Measurements from ENCODE around the gene OR10A7. TPM values are rescaled to one million over a fixed set of nuclear protein-coding genes. Genes with fewer than 3 reads are reported as not detected.
"Not testable (repeated sequence)": the region's sequence is repeated elsewhere in the genome, so short reads cannot be mapped to it uniquely, and the experiment has no call there.

The OR10A7 gene, protein sequence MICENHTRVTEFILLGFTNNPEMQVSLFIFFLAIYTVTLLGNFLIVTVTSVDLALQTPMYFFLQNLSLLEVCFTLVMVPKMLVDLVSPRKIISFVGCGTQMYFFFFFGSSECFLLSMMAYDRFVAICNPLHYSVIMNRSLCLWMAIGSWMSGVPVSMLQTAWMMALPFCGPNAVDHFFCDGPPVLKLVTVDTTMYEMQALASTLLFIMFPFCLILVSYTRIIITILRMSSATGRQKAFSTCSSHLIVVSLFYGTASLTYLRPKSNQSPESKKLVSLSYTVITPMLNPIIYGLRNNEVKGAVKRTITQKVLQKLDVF
- not detected for total RNA-seq

DNA sequence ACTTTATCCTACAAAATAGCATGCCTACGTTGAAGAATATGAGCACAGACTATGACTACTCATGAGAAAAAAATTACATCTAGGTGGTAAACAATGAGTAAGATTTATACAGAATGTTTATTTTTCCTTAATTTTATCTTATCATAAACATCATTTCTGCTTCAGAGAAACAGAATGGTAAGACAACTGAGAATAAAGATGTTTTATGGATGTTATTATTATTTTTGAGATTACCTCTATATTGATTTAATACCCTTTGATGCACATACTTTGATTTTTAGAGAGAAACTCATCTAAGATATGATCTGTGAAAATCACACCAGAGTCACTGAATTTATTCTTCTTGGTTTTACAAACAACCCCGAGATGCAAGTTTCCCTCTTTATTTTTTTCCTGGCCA lies at the start of gene OR10A7:
TSS of gene OR10A7 (plus strand) at position 301 of the 400 bp plus-strand sequence. CDS start at position 301, 0 bp downstream.
- Mint-ChIP-seq H3K27ac (no peak within 1 kb of the TSS), H3K36me3 (no peaks in the 10 kb centered on the region), H3K27me3 (peaks cover 15% of the 10 kb centered on the region), H3K9me3 (no peaks in the 10 kb centered on the region), H3K4me3 (no peak within 1 kb of the TSS), H3K4me1 (no peaks in the 10 kb centered on the region)
- DNase-seq: no peak

DNA sequence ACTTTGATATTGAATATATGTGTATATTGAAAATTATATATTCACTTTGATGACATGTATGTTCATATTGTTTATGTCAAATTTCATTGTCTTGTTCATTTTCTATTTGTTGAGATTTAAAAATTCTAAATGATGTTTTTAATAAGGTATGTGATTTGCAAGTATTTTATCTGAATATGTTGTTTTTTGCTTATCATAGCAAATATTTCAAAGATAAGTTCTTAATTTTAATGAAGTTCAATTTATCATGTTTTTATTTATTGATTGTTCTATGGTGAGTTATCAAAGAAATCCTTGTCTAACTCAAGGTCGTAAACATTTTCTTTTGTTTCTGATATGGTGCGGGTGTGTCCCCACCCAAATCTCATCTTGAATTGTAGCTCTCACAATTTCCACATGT lies 49.4 kb upstream of the OR10A7 start:
- no peak overlapping the region for H3K4me3 Mint-ChIP-seq
- no peak overlapping the region for H3K27ac Mint-ChIP-seq
- H3K9me3 Mint-ChIP-seq: no peaks in the 10 kb centered on the region
- H3K27me3 Mint-ChIP-seq: peaks cover 29% of the 10 kb centered on the region
- no peak for DNase-seq
- no peaks in the 10 kb centered on the region for H3K4me1 Mint-ChIP-seq
- H3K36me3 Mint-ChIP-seq: no peaks in the 10 kb centered on the region

DNA sequence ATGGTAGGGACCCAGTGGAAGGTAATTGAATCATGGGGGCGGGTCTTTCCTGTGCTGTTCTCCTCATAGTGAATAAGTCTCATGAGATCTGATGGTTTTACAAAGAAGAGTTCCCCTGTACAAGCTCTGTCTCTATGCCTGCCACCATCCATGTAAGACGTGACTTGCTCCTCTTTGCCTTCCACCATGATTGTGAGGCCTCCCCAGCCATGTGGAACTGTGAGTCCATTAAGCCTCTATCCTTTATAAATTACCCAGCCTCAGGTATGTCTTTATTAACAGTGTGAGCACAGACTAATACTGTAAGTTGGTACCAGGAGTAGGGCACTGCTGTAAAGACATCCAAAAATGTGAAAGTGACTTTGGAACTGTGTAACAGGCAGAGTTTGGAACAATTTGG lies 49.0 kb upstream of the OR10A7 start:
- not testable (repeated sequence) for H3K36me3 Mint-ChIP-seq, H3K27ac Mint-ChIP-seq, H3K4me3 Mint-ChIP-seq, H3K9me3 Mint-ChIP-seq, H3K4me1 Mint-ChIP-seq, DNase-seq
- peaks cover 29% of the 10 kb centered on the region for H3K27me3 Mint-ChIP-seq

DNA sequence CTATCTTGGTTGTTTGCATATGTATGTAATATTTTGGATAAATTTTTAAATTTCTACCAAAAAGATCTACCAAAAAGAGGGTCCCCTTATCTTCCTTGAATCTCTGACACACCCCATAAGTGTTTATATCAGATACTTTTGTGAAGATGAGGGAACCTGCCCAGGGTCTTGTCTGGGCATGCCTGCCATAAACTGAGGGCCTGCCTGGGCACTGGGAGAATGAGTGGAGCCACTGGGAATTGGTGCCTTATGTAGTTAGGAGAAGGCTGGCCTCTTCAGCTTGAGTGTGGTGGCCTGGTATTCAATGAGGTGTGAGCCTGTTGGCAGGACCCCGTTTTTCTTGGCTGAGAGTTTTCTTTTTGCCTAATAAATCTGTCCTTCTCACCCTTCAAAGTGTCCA lies 48.1 kb upstream of the OR10A7 start:
- no peak overlapping the region for H3K27ac Mint-ChIP-seq
- DNase-seq: no peak
- H3K27me3 Mint-ChIP-seq: peaks cover 27% of the 10 kb centered on the region
- no peaks in the 10 kb centered on the region for H3K4me1 Mint-ChIP-seq
- H3K9me3 Mint-ChIP-seq: peaks cover under 1% of the 10 kb centered on the region
- H3K4me3 Mint-ChIP-seq: no peak overlapping the region
- no peaks in the 10 kb centered on the region for H3K36me3 Mint-ChIP-seq

DNA sequence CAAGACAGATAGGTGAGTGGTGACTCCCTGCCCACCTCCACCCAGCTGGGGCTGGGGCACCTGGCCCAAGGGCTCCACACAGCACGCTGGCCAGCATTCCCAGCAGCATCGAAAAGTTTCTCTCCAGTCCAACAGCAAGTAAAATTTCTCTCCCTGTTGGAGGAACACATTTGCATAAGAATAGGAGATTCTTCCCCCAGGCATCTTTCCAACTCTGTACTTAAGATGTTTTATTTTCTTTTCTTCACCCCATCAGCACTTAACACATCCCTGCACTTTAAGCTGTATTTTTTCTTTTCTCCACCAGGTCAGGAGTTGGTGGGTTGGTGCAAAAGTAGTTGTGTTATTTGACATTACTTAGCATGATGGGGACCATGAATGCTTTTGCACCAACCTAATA lies 47.4 kb upstream of the OR10A7 start:
- Mint-ChIP-seq H3K27me3 (peaks cover 35% of the 10 kb centered on the region), H3K9me3 (peaks cover 8% of the 10 kb centered on the region), H3K4me3 (no peak overlapping the region), H3K36me3 (peaks cover 3% of the 10 kb centered on the region), H3K27ac (no peak overlapping the region), H3K4me1 (no peaks in the 10 kb centered on the region)
- no peak for DNase-seq

DNA sequence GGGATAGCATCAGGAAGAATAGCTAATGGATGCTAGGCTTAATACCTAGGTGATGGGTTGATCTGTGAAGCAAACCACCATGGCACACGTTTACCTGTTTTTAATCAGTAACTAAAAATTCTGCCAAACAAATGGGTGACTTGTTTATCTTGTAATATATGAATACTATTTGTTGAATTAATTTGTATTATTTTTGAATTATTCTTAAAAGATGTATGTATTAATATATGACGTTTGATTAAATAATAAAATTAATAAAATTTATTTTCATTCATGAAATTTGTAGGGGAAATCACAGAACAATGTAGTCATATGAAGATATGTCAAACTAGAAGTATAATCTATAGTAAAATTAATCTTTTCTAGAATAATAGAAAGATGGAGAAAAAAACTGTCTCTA lies 32.3 kb upstream of the OR10A7 start:
- Mint-ChIP-seq H3K9me3 (no peaks in the 10 kb centered on the region), H3K4me3 (no peak overlapping the region), H3K4me1 (no peaks in the 10 kb centered on the region), H3K27me3 (peaks cover 48% of the 10 kb centered on the region), H3K36me3 (no peaks in the 10 kb centered on the region), H3K27ac (no peak overlapping the region)
- DNase-seq: no peak

DNA sequence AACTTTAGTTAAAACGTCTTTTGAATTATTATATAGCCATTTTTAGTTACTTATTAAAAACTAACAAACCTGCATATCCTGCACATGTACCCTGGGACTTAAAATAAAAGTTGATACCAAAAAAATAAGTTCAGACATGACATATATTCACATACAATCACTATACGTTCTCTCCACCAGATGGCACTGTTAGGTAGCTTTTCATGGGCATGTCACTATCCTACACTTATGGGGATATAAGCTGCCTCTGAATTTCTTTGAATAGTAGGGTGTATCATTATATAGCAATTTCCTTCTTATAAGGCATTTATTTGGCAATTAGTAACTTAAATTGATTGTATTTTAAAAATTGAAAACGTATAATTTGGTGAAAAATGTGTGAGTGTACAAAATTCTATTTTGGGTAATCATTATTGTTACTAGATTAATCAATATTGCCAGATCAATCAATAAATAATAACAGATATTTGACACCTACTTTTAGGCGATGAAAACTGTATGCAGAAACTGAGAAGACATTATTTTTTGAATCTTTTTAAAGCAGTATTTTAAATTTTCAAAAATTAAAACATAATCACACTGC lies 31.8 kb upstream of the OR10A7 start:
- H3K27ac Mint-ChIP-seq: no peak overlapping the region
- H3K36me3 Mint-ChIP-seq: no peaks in the 10 kb centered on the region
- no peaks in the 10 kb centered on the region for H3K9me3 Mint-ChIP-seq
- peak; percentile 14 for DNase-seq
- no peak overlapping the region for H3K4me3 Mint-ChIP-seq
- peaks cover 43% of the 10 kb centered on the region for H3K27me3 Mint-ChIP-seq
- H3K4me1 Mint-ChIP-seq: no peaks in the 10 kb centered on the region

DNA sequence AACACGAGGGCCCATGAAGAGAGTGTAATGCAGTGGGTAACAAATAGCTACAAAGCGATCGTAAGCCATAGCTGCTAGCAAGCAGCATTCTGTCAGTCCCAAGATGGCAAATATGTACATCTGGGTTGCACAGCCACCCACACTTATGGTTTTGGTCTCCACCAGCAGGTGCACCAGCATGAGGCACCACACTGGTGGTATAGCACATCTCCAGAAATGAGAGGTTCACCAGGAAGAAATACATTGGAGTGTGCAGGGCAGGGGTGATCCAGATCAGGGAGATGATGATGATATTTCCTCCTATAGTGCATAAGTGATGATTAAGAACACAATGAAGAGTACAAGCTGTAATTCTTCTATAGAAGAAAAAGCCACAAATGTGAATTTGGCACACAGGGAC lies 26.4 kb upstream of the OR10A7 start:
- Mint-ChIP-seq H3K9me3 (no peaks in the 10 kb centered on the region), H3K27ac (no peak overlapping the region), H3K36me3 (no peaks in the 10 kb centered on the region)

DNA sequence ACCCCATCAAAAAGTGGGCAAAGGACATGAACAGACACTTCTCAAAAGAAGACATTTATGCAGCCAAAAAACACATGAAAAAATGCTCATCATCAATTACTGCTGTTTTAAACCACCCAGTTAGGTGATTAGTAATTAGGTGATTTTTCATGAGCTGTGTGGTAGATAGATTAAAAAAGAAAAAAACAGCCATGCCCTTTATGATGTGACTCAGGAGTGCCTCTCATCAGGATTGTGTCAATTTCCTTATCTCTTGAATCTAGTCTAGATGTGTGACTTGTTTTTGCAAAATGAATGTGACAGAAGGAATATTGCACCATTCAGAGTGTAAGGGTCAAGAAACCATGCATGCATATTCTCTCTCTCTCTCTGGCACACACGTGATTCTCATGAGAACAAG lies 5.7 kb downstream of the OR10A7 start:
- Mint-ChIP-seq H3K36me3 (no peaks in the 10 kb centered on the region), H3K4me3 (no peak overlapping the region), H3K9me3 (no peaks in the 10 kb centered on the region), H3K27me3 (peaks cover 24% of the 10 kb centered on the region), H3K4me1 (no peaks in the 10 kb centered on the region), H3K27ac (no peak overlapping the region)
- no peak for DNase-seq

More for the DNA sequence above, 26.4 kb upstream of the OR10A7 start:
- DNase-seq: no peak
- no peaks in the 10 kb centered on the region for H3K4me1 Mint-ChIP-seq
- no peak overlapping the region for H3K4me3 Mint-ChIP-seq
- H3K27me3 Mint-ChIP-seq: peaks cover 28% of the 10 kb centered on the region

DNA sequence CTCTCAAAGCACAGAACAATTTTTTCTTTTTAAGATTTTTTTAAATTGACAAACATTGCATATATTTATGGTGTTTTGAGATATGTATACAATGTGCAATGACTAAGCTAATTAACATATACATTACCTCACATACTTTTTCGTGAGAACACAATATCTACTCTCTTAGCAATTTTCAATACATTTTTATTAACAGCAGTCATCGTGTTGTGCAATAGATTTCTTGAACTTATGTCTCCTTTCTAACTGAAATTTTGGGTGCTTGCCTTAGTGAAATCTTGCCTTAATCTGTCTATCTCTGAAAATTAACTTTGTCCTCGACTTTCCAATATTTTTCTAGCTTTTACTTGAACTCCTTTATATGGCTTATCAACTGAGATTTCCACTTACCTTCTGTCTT lies 6.8 kb downstream of the OR10A7 start:
- no peak for DNase-seq
- no peak overlapping the region for H3K27ac Mint-ChIP-seq
- no peaks in the 10 kb centered on the region for H3K9me3 Mint-ChIP-seq
- H3K4me3 Mint-ChIP-seq: no peak overlapping the region
- no peaks in the 10 kb centered on the region for H3K4me1 Mint-ChIP-seq
- H3K36me3 Mint-ChIP-seq: no peaks in the 10 kb centered on the region
- H3K27me3 Mint-ChIP-seq: peaks cover 20% of the 10 kb centered on the region

DNA sequence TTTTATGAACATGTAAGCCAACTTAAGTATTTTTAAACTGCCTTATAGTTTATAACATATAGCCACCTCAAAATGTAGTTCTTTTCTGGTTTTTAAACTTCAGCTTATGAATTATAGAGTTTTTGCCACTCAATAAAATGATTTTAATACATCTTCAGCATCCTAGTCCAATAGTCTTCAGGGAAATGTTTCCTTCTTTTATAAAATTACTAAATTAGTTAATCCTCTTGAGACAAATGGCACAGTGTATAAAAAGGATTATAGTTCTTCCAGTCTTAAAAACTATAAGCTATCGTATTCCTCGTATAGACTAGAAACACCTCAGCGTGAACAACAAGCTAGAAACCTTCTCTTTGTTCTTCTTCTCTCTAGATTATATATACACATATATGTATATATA lies 23.5 kb downstream of the OR10A7 start, which contains the start of gene OR6C74:
TSS of gene OR6C74 (plus strand) at position 301 of the 400 bp plus-strand sequence. CDS start 2,679 bp downstream, outside the sequence.
- H3K4me3 Mint-ChIP-seq: no peak within 1 kb of the TSS

DNA sequence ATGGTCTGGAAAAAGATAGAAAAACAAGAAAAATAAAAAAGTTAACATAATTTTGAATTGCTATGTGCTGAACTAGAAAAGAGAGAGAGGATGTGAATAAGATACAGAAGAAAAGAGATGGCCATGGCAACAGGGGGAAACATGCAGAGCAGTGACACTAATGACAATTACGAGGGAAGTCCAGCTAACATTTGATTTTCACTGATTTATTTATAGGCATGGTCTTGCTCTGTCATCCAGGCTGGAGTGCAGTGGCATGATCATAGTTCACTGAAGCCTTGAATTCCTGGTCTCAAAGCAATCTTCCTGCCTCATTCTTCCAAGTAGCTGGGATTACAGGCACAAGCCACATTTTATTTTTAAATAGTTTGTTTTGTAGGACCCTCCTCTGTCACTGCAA lies 25.3 kb downstream of the OR10A7 start:
- no peak overlapping the region for H3K4me3 Mint-ChIP-seq
- no peaks in the 10 kb centered on the region for H3K4me1 Mint-ChIP-seq
- H3K9me3 Mint-ChIP-seq: no peaks in the 10 kb centered on the region

More for the DNA sequence above, 23.5 kb downstream of the OR10A7 start, which contains the start of gene OR6C74:
- Mint-ChIP-seq H3K4me1 (no peaks in the 10 kb centered on the region), H3K9me3 (no peaks in the 10 kb centered on the region), H3K36me3 (no peaks in the 10 kb centered on the region), H3K27me3 (peaks cover 36% of the 10 kb centered on the region), H3K27ac (no peak within 1 kb of the TSS)
- no peak for DNase-seq

DNA sequence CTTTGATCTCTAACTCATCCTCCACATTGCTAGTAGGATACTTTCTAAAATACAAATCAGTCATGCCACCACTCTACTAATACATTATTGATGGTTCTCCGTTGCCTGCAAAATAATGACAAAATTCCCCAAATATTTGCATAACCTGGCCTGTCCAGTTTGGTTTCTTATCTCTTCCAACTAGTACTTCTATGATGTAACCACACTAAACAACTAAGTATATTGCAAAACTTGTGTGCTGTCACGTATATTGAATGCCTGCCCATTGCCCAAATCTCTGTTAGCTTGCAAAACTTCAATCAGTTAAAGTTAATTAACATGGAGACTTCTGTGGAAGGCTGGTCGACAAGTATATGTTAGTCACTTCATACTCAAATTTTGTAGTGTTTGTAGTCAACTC lies 30.1 kb downstream of the OR10A7 start:
- Mint-ChIP-seq H3K36me3 (no peaks in the 10 kb centered on the region), H3K27ac (no peak overlapping the region), H3K4me3 (no peak overlapping the region), H3K4me1 (no peaks in the 10 kb centered on the region), H3K9me3 (no peaks in the 10 kb centered on the region), H3K27me3 (peaks cover 30% of the 10 kb centered on the region)
- no peak for DNase-seq

More for the DNA sequence above, 25.3 kb downstream of the OR10A7 start:
- Mint-ChIP-seq H3K27ac (no peak overlapping the region), H3K36me3 (no peaks in the 10 kb centered on the region), H3K27me3 (peaks cover 38% of the 10 kb centered on the region)
- no peak for DNase-seq

DNA sequence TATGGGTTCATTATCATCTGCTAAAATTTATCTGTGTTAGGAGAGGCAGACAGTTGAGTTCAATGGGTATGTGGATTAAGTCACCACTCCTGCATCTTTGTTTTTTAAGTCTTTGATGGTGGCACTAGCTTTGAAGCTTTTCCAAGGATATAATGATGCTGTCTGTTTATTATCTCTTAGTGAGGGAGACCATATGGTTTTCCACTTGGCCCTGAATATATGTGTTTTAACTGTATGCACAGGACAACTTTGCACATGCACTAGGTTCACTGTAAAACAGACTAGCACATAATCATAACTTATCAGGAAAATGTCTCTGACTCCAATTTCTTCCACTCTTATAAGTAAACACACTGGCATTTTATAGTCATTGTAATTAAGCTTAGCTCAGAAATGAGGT lies 32.5 kb downstream of the OR10A7 start:
- H3K9me3 Mint-ChIP-seq: no peaks in the 10 kb centered on the region
- no peaks in the 10 kb centered on the region for H3K4me1 Mint-ChIP-seq
- peaks cover 14% of the 10 kb centered on the region for H3K27me3 Mint-ChIP-seq
- no peak for DNase-seq
- no peaks in the 10 kb centered on the region for H3K36me3 Mint-ChIP-seq
- no peak overlapping the region for H3K4me3 Mint-ChIP-seq
- no peak overlapping the region for H3K27ac Mint-ChIP-seq

DNA sequence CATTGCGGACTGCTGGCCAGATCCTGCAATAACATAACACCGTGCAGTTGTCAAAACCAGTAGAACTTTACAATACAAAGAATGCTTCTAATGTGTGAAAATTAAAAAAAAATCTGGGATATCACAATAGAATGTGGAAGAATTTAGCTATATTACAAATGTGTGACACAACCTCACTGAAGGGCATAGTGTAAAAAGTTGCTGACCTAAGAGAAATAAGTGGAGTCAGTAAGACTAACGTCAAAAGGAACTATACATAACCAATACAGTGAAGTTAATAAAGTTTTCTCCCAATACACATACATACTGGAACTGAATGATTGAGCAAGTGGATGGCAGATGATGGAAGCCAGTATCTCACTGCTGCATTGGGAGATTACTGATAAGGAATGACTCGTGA lies 36.0 kb downstream of the OR10A7 start:
- DNase-seq: no peak
- H3K4me1 Mint-ChIP-seq: no peaks in the 10 kb centered on the region
- no peaks in the 10 kb centered on the region for H3K9me3 Mint-ChIP-seq
- no peaks in the 10 kb centered on the region for H3K36me3 Mint-ChIP-seq
- H3K27ac Mint-ChIP-seq: no peak overlapping the region
- H3K27me3 Mint-ChIP-seq: peaks cover 4% of the 10 kb centered on the region
- no peak overlapping the region for H3K4me3 Mint-ChIP-seq

DNA sequence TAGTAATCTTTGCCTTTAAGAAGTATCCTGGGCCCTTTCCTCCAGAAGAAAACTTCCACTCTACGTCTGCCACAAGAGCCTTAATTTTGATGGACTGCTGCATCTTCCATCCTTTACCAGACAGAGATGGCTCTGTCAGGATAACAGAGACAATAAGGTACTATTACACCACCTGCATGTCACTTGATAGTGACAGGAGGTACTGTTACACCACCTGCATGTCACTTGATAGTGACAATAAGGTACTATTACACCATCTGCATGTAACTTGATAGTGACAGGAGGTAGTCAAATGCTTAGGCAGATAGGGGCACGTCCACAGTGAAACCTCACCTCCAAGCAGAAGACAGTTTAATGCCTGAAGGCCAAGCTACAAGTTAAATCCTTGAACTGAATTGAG lies 37.5 kb downstream of the OR10A7 start:
- Mint-ChIP-seq H3K27me3 (peaks cover 4% of the 10 kb centered on the region), H3K4me1 (no peaks in the 10 kb centered on the region), H3K9me3 (no peaks in the 10 kb centered on the region), H3K4me3 (no peak overlapping the region), H3K27ac (no peak overlapping the region), H3K36me3 (no peaks in the 10 kb centered on the region)
- DNase-seq: no peak
